HG03439 (cell line): ENCODE measurements around the gene RPUSD1.
A peak's percentile ranks its signal among the peaks of the same experiment; 100 is the strongest.
"Not testable (repeated sequence)": the region's sequence is repeated elsewhere in the genome, so short reads cannot be mapped to it uniquely, and the experiment has no call there.

Source experiments
- ATAC-seq: cut with Tn5 transposase; IDR thresholded peaks from one replicate; pipeline ENCODE4 v1.9.1; 2021; ENCODE audit warnings: mild to moderate bottlenecking, moderate library complexity; ENCODE audit not compliant: unreplicated experiment

The RPUSD1 gene

DNA sequence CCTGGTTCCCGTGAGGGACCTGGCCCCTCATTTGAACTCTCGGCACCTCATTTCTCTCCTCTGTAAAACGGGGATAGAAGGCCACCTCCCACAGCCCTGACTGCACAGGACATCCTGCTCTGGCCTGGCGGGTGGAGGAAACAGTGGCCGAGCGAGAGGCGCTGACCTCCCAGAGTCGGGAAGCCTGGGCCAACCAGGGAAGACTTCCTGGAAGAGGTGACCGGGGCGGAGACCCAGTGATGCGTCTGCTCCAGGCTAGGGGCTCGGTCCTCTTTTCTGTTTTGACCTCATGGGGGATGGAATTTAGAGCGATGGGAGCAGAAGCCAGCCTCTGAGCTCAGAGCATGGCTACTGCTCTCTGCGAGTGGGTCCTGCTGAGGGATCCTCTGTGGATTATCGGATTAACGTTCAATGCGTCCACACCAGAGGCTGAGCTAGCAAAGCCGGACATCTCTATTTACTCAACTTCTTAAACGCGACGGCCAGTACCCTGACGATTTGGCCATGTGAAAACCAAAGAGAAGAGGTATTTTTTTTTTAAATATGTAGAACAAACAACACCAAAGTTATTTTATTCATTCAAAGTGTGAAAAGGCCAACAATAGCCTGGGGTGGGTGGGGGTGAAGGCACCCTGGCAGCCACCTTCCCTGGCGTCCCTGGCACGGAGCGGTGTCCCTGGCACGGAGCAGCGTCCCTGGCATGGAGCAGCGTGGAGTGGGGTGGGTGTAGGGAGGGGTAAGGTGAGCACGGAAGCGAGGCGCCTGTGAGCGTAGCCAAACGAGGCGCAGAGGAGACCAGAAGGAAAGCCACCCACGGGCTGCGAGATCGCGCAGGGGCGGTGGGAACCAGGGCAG, 36.8 kb downstream of the RPUSD1 start:
- ATAC-seq, result no peak

DNA sequence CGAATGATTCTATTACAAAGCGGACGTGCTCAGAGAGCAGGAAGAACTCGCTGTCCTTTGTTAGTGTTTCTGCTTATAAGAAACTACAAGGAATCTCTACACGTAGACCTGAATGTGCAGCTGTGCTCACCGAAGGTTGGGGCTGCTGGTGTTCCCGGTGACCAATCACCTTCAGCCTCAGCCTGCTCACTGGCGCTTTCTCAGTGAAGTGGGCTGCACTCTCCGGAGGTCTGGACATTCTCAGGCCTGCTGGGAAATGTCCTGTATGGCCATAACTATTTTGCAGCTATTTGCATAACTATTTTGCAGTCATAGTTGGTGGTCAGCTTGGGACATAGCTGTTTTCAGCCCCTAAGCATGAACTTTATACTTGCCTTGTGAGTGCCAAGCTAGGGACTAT, 37.7 kb downstream of the RPUSD1 start:
- ATAC-seq, result no peak

DNA sequence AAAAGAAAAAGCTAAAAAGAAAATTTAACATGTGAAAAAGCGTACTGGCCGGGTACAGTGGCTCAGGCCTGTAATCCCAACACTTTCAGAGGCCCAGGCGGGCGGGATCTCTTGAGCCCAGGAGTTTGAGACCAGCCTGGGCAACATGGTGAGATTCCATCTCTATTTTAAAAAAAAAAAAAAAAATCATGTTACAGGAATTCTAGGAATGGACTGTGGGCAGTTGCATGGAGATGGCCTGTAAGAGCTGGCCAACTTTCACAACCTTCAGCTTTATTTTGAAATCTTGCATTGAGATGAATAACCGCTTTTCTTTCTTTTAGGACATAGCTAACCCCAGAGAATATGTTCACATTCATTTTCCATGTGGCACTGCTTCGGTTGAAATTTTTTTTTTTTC, 39.2 kb downstream of the RPUSD1 start:
- ATAC-seq, result no peak

DNA sequence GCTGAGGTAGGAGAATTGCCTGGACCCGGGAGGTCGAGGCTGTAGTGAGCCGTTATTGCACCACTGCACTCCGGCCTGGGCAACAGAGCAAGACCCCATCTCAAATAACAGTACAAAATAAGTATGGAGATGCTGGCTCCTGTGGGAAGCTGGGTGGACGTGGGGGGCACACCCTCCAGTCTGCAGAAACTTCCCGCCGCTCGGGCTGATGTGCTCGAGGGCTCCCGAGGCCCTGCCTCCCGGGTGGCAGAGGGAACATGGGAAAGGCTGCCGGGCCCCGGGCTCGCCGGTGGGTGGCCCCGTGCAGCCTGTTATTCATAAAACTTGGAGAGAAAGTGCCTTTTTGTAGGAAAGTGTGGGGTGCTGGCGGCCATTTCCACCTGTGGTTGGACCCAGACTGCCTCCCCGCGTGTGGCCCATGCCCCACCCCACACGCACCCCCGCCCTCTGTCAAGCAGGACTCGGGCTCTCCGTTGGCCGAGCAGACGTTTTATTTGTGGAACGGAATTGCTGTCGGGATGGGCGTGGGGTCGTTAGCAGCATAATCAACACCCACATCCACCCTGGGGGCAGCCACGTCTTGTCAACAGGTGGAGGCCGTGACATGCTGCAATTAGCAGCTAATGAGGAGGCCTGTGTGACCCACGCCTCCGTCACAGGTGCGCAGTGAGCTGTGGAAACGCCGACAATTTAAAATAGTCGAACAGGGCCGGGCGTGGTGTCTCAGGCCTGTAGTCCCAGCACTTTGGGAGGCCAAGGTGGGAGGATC, 40.0 kb downstream of the RPUSD1 start:
- ATAC-seq, result no peak

DNA sequence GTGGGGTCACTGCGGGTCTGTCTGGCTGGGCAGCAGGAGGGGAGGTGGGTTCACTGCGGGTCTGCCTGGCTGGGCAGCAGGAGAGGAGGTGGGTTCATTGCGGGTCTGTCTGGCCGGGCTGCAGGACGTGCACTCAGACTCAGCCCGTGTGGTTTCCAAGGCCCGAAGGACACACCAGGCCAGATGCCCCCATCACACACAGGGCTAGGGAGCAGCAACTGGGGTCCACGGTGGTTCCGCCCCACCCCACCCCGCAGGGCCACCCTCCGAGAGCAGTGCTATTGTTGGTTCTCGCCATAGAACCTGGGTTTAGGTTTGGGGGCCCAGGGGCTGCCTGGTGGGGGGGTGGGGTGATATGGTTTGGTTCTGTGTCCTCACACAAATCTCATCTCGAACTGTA, 41.5 kb downstream of the RPUSD1 start:
- ATAC-seq, result no peak

DNA sequence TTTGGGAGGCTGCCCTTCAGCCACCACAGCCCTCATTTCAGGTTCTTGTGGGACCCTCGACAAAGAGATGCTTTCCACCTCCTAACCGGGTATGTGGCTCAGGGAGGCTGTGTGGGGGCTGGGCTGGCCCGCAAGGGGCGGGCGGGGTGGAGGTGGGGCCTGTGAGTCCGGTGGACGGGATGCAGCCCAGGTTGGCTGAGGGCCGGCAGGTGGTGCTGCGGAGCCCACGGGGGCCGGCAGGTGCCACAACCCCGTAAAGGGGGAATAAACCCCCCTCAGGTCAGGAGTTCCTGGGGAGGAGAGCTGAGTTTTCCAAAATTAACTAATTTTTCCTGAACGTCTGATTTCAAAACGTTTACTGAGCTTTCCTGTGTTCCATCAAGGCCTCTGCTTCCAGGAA, 42.4 kb downstream of the RPUSD1 start:
- ATAC-seq, result no peak

DNA sequence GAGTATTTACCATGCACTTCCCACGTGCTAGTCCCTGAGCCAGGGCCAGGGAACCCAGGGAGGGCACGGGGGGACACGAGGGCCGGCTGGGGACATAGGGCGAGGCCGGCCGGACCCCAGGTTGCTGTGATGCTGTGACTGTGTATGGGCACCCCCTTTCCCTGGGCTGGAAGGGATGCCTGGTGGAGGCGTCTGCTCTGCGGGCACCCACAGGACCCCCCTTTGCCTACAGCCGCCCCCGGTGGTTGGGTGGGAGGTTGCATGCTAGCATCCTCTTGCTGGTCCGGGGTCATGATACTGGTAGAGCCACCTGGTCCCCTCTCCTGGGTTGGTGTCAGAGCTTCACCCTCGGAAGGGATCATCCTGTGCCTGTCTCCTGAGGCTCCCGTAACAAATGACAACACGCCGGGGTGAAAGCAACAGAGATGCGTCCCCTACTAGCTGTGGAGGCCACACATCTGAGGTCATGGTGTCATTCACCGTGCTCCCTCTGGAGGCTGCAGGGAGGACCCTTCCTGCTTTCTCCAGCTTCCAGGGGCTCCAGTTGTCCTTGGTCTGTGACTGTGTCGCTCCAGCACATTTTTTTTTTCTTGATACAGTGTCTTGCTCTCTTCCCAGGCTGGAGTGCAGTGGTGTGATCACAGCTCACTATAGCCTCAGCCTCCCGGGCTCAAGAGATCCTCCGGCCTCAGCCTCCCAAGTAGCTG, 44.2 kb downstream of the RPUSD1 start:
- ATAC-seq, result no peak

DNA sequence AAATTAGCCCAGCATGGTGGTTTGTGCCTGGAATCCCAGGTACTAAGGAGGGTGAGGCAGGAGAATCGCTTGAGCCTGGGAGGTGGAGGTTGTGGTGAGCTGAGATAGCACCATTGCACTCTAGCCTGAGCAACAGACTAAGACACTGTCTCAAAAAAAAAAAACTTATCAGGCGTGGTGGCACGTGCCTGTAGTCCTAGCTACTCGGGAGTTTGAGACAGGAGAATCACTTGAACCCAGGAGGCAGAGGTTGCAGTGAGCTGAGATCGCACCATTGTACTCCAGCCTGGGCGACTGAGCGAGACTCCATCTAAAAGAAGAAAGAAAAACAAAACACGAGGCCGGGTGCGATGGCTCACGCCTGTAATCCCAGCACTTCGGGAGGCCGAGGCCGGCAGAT, 45.3 kb downstream of the RPUSD1 start:
- not testable (repeated sequence) for ATAC-seq

DNA sequence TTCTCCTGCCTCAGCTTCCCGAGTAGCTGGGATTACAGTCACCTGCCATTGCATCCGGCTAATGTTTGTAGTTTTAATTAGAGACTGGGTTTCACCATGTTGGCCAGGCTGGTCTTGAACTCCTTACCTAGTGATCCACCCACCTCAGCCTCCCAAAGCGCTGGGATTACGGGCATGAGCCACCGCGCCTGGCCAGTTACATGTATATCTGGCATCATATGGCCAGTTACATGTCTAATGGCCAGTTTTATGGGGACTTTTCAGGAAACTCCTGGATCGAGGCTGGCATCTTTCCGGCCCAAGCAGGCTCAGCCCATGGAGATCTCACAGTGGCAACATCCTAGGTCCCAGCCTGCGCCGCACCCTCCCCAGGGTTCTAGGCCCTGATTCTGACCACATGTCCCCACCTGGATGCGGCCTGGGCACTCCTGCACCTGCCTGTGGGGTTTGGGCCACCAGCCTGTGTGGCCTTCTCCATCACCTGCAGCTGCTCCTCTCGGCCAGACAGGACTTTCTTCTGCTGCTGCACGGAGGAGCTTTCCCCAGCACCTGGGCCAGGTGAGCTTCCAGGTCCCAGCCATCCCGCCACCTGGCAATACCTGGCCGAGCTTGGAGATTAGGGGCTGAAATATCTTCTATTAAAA, 46.1 kb downstream of the RPUSD1 start:
- ATAC-seq, result no peak

DNA sequence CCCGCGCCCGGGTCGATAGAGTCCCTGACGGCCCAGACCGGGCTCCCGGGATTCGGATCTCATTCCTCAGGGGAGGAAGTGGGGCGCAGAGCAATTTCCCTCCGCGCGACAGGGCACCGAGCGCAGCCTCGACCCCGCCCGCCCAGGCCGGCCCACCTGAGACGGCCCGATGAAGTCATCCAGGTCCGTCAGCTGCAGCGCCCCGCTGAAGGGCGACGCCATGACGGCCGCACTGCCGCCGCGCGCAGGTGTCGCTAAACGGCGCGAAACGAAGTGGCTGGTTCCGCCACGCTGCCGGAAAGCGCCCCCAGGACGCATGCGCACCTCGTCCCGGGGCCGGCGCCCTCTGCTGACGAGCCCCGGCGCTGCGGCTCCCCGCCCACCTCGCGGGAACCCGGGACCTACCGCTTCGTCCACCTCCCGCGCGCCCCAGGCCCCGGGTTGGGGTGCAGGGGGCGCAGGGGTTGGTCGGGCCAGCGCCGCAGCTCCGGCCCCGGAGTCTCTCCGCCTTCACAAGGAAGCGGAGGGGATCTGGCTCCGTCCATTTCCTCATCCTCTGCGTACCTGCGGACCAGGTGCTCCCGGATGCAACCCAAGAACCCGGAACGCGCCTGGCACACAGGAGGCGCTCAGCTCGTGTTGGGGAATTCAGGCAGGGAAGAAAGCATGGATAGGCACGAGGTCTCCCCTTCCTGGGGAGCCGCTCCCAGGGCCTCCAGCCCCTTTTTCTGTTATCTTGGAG, 47.2 kb downstream of the RPUSD1 start, which contains the start of gene CIAO3:
TSS of gene CIAO3 (minus strand) at position 234 of the 742 bp plus-strand sequence. CDS start at position 222, 12 bp downstream.
- ATAC-seq, result peak; percentile 61

DNA sequence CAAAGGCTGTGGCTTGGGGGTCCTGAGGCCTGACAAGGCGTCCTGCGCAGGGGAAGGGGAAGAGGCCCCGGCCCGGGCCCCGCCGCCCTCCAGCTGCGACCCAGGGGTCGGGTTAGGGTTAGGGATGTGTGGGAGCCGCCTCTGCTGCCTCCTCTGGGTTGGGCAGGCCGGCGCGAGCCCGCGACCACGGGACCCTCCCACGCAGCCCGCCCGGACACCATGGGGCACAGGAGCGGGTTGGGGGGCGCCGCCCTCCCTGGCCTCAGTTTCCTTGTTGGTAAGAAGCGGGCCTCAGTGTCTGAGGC, 47.8 kb downstream of the RPUSD1 start:
- peak; percentile 2 for ATAC-seq

DNA sequence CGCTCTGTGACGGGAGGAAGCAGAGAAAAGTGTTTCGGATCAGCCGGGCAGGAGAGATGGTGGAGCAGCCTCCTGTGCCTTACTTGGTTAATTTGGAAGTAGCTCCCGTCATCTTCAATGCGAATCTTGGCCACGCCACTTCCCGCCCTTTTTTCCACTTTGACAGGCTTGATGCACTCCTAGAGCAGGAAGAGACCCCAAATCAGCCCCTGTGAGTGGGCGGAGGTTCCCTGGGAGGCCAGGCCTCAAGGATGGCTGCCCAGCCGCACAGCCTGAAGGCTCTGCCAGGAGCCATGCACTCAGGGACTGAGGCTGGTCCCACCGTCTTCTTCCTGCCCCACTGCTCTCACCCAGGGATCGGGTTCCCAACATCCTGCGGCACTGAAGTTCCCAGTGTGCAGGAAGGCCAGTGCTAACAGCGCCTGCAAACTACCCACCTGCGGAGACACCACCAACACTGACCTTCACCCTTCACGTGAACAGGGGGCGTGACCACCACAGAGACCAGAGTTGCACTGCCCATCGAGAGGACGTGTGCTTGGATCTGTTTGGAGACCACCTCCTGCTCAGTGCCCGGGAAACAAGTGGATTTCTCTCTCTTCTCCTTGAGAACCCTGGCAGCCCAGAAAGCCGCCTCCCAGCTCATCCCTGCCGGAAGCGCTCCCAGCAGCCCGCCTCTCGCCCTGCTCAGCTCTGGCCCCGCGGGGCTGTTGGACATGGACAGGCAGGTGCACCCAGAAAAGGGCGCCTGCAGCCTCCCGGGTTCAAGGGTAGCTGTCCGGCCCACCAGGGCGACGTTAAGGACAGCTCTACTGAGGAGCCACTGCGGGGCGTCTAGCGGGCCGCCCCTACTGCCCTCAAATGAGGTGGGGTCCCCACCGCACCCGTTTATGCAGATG, 48.4 kb downstream of the RPUSD1 start:
- no peak for ATAC-seq

DNA sequence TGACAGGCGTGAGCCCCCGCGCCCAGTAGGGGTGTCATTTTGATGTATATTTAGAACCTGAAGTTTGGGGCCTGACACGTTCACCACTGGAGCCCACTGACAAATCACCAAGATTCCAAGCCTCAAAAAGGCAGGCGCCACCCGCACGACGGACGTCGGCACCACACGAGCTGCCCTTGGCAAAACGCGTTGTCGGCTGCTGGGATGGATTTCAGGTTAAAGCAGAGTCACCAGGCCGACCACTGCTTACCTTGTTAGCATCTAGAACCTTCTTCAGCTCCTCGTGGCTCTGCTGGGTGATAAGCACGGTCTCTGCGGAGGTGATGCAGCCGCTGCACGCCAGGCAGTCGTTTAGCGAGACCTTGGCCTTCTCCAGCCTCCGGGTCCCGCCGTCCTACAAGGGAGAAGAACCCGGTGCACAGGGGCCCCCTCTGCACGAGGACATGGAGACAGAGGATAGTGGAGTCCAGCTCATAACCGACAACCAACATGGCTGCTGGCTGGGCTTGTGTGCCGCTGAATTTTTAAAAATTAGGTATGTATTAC, 51.2 kb downstream of the RPUSD1 start:
- no peak for ATAC-seq

DNA sequence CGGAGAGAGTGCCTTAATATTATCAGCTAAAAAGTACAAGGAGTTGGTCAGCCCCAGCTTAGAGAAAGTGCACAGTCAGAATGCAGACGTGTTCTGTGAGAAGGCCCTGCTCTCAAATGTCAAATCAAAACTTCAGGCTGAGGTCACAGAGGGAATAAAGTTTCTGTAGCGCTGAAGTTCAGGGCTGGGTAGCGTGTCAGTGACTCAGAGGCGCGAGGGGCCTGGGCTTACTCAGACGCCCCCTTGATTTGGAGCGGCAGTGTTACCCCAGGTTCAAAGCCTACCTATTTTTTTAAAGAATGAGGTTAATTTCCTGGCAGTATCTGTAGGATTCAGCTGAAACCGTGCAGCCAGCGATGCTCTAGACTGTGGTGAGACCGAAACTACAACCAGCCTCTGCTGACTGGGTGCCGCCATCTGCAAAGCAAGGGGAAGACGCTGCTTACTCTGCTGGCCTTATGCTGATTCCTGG, 52.2 kb downstream of the RPUSD1 start:
- ATAC-seq, result peak; percentile 37

DNA sequence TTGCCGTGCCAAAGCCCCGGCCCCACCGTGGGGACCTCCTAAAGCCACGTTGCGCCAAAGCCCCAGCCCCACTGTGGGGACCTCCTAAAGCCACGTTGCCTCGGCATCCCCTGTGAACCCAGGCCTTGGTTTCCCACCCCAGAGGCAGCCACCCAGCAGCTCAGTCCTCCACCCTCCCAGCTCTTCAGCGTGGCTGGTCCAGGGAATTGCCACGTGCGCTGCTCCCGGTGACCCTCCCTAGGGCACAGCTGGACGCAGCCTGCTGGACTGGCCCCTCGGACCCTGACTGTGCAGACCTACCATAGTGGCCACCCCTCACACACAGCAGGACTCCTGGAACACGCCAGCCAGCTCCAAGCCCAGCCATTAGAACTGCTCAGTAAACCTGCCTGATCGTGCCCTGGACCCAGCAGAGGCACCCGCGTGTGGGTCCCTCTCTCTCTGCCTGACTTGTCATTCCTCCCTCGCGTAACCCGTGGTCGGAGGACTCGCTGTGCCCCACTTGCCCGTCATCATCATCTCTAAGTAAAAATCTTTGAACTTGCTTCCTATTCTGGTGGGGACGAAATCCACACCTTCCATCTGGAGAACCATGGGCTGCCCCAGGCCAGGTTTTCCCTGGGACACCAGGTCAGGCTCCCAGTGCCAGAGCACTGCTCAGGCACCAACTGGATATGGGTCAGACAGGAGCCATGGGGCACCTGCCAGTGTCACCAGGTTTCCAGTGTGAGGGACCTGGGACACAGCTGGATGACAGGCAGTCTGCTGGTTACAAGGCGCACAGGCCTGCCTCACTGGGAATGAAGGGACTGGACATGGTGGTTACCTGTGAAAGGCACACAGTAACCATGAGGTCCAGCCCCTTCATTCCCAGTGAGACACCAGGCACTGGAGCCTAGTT, 53.0 kb downstream of the RPUSD1 start:
- ATAC-seq, result no peak
